ENCODE data around the gene SOSTDC1.
"Not testable (repeated sequence)": the region's sequence is repeated elsewhere in the genome, so short reads cannot be mapped to it uniquely, and the experiment has no call there.

Gene SOSTDC1, protein sequence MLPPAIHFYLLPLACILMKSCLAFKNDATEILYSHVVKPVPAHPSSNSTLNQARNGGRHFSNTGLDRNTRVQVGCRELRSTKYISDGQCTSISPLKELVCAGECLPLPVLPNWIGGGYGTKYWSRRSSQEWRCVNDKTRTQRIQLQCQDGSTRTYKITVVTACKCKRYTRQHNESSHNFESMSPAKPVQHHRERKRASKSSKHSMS

DNA sequence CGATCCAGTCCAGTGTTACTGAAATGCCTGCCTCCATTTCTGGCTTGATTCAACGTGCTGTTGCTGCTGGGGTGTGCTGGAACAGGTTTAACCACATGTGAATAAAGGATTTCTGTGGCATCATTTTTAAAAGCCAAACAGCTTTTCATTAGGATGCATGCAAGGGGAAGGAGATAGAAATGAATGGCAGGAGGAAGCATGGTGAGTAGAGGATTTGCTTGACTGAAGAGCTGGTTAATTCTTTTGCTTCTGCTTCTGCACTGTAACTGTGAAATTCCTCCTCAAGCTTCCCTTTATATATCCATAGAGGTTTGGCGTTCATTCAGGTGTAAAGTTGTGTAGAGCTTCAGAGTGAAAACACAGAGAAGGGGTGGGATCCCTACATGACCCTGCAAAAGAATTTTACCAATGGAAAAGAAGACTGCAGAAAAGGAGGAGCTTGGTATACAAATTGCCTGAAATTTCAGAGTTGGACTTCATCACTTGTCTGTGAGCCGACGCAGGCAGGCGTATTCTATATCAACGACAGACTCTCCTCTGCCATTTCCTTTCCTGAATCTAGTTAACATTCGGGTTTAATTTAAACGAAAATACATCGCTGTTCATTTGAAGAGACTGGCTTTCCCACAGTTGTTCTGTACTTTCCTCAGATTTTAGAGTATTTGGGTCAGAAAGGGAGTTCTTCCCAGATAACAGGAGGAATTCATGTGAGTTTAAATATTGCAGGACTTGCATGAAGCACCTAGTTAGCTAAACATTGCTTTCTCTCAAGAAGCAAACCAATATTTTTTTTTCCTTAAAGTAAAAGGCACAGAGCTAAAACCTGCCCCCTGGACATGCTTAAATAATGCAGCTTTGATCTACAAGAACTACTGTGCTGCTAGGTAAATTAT is at the start of gene SOSTDC1:
TSS of gene SOSTDC1 (minus strand) at position 270 of the 893 bp plus-strand sequence. CDS start at position 200, 70 bp downstream.
- Histone ChIP-seq H3K27me3 (no peaks in the 10 kb centered on the region), H3K4me2 (no peak within 1 kb of the TSS), H3K27ac (no peak within 1 kb of the TSS), H3K4me3 (no peak within 1 kb of the TSS), H3K36me3 (no peaks in the 10 kb centered on the region), H3K4me1 (no peaks in the 10 kb centered on the region), H4K20me1 (no peaks in the 10 kb centered on the region), H3K9me3 (no peaks in the 10 kb centered on the region), H3K9ac (no peak within 1 kb of the TSS)
- TF ChIP-seq Cebpa-rat (IDR thresholded peaks at IDR 0.05): no peak

DNA sequence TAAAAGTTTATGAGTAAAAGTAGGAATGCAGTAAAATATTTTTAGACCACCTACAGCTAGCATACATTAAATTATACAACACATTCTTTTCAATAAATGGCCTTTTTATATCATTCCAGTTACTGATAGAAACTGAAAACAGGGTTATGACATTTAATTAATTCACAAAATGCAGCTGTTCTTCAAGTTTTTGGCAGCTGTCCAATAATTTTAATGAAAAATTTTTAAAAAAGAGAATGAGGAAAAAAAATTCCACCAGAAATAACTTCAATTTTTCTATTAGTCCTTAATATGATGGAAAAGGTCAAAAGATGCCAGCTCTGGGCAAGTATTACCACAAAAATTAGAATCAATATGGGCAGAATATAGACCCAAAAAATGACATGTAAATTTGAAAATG is 49.2 kb upstream of the SOSTDC1 start:
- H3K4me3 ChIP-seq: no peak overlapping the region
- H3K4me2 ChIP-seq: no peak overlapping the region
- no peaks in the 10 kb centered on the region for H4K20me1 ChIP-seq
- no peaks in the 10 kb centered on the region for H3K36me3 ChIP-seq
- no peaks in the 10 kb centered on the region for H3K9me3 ChIP-seq
- TF ChIP-seq Cebpa-rat (IDR thresholded peaks at IDR 0.05): no peak
- no peaks in the 10 kb centered on the region for H3K27me3 ChIP-seq
- no peaks in the 10 kb centered on the region for H3K4me1 ChIP-seq
- no peak overlapping the region for H3K9ac ChIP-seq
- no peak overlapping the region for H3K27ac ChIP-seq

DNA sequence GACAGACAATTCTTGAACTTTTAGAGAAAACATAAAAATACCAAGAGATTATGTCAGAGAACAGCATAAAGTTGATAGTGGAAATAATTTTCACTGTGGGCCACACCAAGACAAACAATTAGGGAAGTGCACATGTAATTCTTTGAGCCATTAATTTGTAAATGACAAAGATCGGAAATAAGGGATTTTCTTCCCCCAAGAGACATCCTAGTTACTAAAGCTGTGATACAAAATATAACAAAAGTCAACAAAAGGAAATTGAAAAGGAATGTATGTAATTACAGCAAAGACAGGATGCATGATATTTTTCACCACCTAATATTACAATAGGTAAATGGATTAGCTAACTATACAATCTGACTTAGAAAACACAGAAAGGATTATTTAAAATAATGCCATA is 48.7 kb upstream of the SOSTDC1 start:
- no peak overlapping the region for H3K27ac ChIP-seq
- H3K4me3 ChIP-seq: no peak overlapping the region
- TF ChIP-seq Cebpa-rat (IDR thresholded peaks at IDR 0.05): no peak

DNA sequence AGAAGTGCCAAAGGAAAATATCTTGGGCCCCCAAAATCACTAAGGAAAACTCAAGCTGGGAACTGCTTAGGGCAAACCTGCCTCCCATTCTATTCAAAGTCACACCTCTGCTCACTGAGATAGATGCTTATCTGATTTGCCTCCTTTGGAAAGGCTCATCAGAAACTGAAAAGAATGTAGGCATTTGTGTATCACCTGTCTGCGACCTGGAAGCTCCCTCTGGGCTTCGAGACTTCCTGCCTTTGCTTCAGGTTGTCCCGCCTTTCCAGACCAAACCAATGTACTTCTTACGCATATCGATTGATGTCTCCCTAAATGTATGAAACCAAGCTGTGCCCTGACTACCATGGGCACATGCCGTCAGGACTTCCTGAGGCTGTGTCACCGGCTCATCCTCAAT is 46.6 kb upstream of the SOSTDC1 start:
- Histone ChIP-seq H3K4me1 (no peaks in the 10 kb centered on the region), H3K9ac (no peak overlapping the region), H3K4me3 (no peak overlapping the region), H4K20me1 (no peaks in the 10 kb centered on the region), H3K27ac (no peak overlapping the region), H3K27me3 (no peaks in the 10 kb centered on the region), H3K9me3 (no peaks in the 10 kb centered on the region), H3K4me2 (no peak overlapping the region), H3K36me3 (no peaks in the 10 kb centered on the region)
- no peak for TF ChIP-seq Cebpa-rat (IDR thresholded peaks at IDR 0.05)

More for the DNA sequence above, 48.7 kb upstream of the SOSTDC1 start:
- Histone ChIP-seq H3K9ac (no peak overlapping the region), H3K4me1 (no peaks in the 10 kb centered on the region), H4K20me1 (no peaks in the 10 kb centered on the region), H3K9me3 (no peaks in the 10 kb centered on the region), H3K27me3 (no peaks in the 10 kb centered on the region), H3K36me3 (no peaks in the 10 kb centered on the region), H3K4me2 (no peak overlapping the region)

DNA sequence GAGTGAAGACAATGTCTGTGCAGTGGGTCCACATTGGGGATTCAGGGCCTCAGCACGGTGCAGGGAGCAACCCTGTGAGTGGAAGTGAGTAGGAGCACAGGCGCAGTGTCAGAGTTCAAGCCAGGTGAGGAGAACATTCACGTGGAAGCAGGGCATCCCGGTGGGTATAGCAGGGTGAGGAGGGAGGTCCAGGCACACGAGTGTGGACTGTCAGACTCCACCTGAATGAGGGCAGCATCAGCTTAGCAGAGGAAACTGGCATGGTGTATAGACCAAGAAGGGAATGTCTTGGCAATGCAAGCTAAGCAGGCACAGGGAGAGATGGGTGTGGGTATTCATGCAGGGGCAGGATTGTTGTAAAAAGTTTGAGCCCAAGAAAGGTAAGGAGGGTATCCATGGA is 45.8 kb upstream of the SOSTDC1 start:
- Histone ChIP-seq H3K9me3 (no peaks in the 10 kb centered on the region), H3K27me3 (no peaks in the 10 kb centered on the region), H3K9ac (no peak overlapping the region), H4K20me1 (no peaks in the 10 kb centered on the region), H3K4me1 (no peaks in the 10 kb centered on the region), H3K4me2 (no peak overlapping the region), H3K4me3 (no peak overlapping the region), H3K27ac (no peak overlapping the region), H3K36me3 (no peaks in the 10 kb centered on the region)
- TF ChIP-seq Cebpa-rat (IDR thresholded peaks at IDR 0.05): no peak

DNA sequence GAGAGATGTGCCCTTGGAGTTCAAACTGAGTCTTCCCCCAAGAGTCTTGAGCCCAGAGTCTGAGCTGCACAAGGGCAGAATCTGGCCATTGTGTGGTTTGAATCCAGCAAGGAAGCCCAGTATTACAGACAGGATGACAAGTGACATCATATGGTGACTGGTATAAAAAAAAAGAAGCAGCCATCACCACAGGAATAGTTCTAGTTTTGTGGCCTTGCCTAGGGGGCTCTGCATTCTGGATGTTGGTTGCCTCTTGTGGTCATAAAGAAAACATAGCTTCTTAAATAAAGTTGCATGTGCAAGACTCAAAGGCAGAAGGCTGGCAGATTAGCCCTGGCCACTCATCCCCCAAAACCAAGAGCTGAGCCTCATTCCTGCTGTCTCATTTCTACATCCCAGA is 44.3 kb upstream of the SOSTDC1 start:
- Histone ChIP-seq H3K27ac (no peak overlapping the region), H3K4me3 (no peak overlapping the region), H3K9ac (no peak overlapping the region), H3K36me3 (no peaks in the 10 kb centered on the region), H3K4me1 (no peaks in the 10 kb centered on the region), H3K9me3 (no peaks in the 10 kb centered on the region), H3K4me2 (no peak overlapping the region), H4K20me1 (no peaks in the 10 kb centered on the region), H3K27me3 (no peaks in the 10 kb centered on the region)
- TF ChIP-seq Cebpa-rat (IDR thresholded peaks at IDR 0.05): no peak

DNA sequence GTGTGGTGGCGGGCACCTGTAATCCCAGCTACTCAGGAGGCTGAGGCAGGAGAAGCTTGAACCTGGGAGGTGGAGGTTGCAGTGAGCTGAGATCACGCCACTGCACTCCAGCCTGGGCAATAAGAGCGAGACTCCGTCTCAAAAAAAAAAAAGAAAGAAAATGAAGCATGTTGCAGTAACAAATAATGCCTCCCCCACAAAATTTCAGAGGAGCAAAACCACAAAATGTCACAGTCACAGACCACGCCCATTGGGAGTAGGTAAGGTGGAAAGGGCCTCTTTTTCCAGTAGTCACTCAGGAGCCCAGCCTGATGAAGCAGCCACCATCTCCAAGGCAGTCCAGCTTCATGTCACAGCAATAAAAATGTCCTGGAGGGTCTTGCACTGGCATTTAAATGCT is 40.9 kb upstream of the SOSTDC1 start:
- not testable (repeated sequence) for H3K9me3 ChIP-seq, H3K27ac ChIP-seq, H3K4me3 ChIP-seq, H4K20me1 ChIP-seq, H3K4me2 ChIP-seq, H3K27me3 ChIP-seq, H3K4me1 ChIP-seq, H3K9ac ChIP-seq, H3K36me3 ChIP-seq

DNA sequence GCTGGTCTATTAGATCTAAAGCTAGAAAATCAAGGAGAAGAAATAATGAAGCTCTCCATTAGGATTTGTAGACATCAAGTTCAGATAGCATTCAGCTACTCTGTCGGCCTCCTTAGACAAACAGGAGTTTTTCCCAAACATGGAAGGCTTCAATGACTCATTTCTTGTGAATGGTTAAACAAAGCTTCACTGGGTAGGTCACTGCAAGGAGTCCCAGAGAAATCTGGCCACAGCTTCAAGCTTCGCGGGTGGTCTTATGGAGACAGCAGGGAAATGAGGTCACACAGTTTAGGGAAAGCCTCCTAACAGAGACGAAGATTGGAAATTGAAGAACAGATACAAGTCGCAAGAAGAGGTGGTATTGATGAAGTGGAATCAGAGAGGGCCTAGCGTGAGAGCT is 38.5 kb upstream of the SOSTDC1 start:
- Histone ChIP-seq H3K4me2 (no peak overlapping the region), H3K4me3 (no peak overlapping the region), H3K9me3 (no peaks in the 10 kb centered on the region), H3K9ac (no peak overlapping the region), H3K27ac (no peak overlapping the region), H4K20me1 (no peaks in the 10 kb centered on the region), H3K4me1 (no peaks in the 10 kb centered on the region), H3K27me3 (no peaks in the 10 kb centered on the region), H3K36me3 (no peaks in the 10 kb centered on the region)
- no peak for TF ChIP-seq Cebpa-rat (IDR thresholded peaks at IDR 0.05)

DNA sequence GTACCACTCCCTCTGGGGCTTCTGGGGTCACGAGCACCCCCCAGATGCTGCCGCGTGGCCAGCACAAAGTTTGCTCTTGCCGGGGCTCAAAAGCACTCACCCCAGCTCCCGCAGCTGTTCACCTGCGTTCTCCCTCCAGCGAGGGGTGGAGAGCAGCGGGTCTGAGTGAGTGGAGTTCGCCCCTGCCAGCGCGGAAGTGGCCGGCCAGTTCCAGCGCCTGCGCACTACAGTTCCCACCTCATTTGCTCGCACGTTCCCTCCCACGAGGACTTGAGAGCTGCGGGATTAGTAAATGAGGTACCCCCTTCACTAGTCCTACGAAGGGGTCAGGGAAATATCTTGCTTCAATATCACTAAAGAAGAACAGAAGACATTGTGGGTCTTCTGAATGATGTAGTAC is 36.8 kb upstream of the SOSTDC1 start:
- no peak for TF ChIP-seq Cebpa-rat (IDR thresholded peaks at IDR 0.05)
- Histone ChIP-seq H3K4me3 (no peak overlapping the region), H3K4me2 (no peak overlapping the region), H3K9ac (no peak overlapping the region), H4K20me1 (no peaks in the 10 kb centered on the region), H3K27me3 (no peaks in the 10 kb centered on the region), H3K36me3 (no peaks in the 10 kb centered on the region), H3K27ac (no peak overlapping the region), H3K9me3 (no peaks in the 10 kb centered on the region), H3K4me1 (no peaks in the 10 kb centered on the region)

DNA sequence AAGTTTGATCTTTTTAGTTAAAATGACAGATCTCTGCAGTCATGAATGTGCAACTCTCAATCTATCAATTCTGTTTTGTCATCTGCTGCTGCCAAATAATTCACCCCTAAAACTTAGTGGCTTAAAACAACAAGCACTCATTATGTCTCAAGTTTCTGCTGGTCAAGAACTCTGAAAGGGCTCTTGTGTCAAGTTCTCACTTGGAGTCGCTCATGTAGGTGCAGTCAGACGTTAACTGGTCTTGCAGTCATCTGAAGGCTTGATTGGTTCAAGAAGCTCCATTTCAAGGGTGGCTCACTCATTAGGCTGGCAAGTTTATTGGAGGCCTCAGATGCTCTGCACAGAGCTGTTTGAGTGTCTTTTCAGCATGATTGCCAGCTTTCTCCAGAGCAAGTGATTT is 32.6 kb upstream of the SOSTDC1 start:
- no peak for TF ChIP-seq Cebpa-rat (IDR thresholded peaks at IDR 0.05)
- Histone ChIP-seq H3K27me3 (no peaks in the 10 kb centered on the region), H3K4me3 (no peak overlapping the region), H4K20me1 (no peaks in the 10 kb centered on the region), H3K36me3 (no peaks in the 10 kb centered on the region), H3K4me1 (no peaks in the 10 kb centered on the region), H3K4me2 (no peak overlapping the region), H3K9me3 (no peaks in the 10 kb centered on the region), H3K9ac (no peak overlapping the region), H3K27ac (no peak overlapping the region)

All from BLaER1 (cell line).